Activated CD8-positive, alpha-beta memory T cell treated with anti-CD3 and anti-CD28 coated beads for 48 hours (primary cell): ENCODE results near the gene SMPD3.
A peak's percentile ranks its signal among the peaks of the same experiment; 100 is the strongest.

Experiments
- DNase-seq, 3 experiments: peaks; one replicate each; pipeline ENCODE4 v3.0.0-alpha.2; 2020; ENCODE audit warnings: low read depth in 2 of 3, low spot score in 2 of 3

SMPD3 gene

GRCh38 chr16:68359398-68360191, 88.7 kb downstream of the SMPD3 start:
- DNase-seq: no peak

- no peak for DNase-seq
Measured at GRCh38 chr16:68358951-68359350, 89.4 kb downstream of the SMPD3 start.

GRCh38 chr16:68357923-68358322, 90.4 kb downstream of the SMPD3 start:
- DNase-seq: no peak

- DNase-seq: no peak
Measured at GRCh38 chr16:68357521-68357922, 90.8 kb downstream of the SMPD3 start.

GRCh38 chr16:68356919-68357286, 91.4 kb downstream of the SMPD3 start:
- DNase-seq: no peak

- peak in 2 of 3 experiments; percentile 36 to 63 for DNase-seq
Measured at GRCh38 chr16:68356249-68356918, 91.9 kb downstream of the SMPD3 start.

GRCh38 chr16:68355447-68356248, 92.7 kb downstream of the SMPD3 start:
- DNase-seq: no peak

GRCh38 chr16:68354816-68355215, 93.5 kb downstream of the SMPD3 start:
- no peak for DNase-seq

- DNase-seq: no peak
Measured at GRCh38 chr16:68353366-68353765, 94.9 kb downstream of the SMPD3 start.

- DNase-seq: no peak
Measured at GRCh38 chr16:68351991-68352431, 96.3 kb downstream of the SMPD3 start.

GRCh38 chr16:68351463-68351862, 96.8 kb downstream of the SMPD3 start:
- no peak for DNase-seq

GRCh38 chr16:68350813-68351350, 97.4 kb downstream of the SMPD3 start:
- no peak for DNase-seq

- no peak for DNase-seq
Measured at GRCh38 chr16:68349838-68350410, 98.4 kb downstream of the SMPD3 start.

GRCh38 chr16:68348639-68349445, 99.5 kb downstream of the SMPD3 start:
- no peak for DNase-seq

- no peak for DNase-seq
Measured at GRCh38 chr16:68347605-68348004, 100.7 kb downstream of the SMPD3 start.

- DNase-seq: no peak
Measured at GRCh38 chr16:68346892-68347480, 101.3 kb downstream of the SMPD3 start.

GRCh38 chr16:68345958-68346635, 102.2 kb downstream of the SMPD3 start:
- no peak for DNase-seq

GRCh38 chr16:68345351-68345810, 102.9 kb downstream of the SMPD3 start:
- no peak for DNase-seq

GRCh38 chr16:68344252-68344651, 104.1 kb downstream of the SMPD3 start:
- DNase-seq: no peak
